Ascending aorta (tissue), 2 donors: ENCODE results near the gene AKT1S1. TPM values are rescaled to one million over a fixed set of nuclear protein-coding genes. Genes with fewer than 3 reads are reported as not detected.

Experiments used
- DNase-seq, 2 donors: peaks; one replicate each; pipeline ENCODE4 v3.0.0-alpha.2; 2019; ENCODE audit warnings: low spot score in 2 of 2
- H3K27ac ChIP-seq, 2 donors: fragments of 200-600 bp; sonication (generic); one replicate each; pipeline ENCODE4 v1.5.1; 2016 to 2017; ENCODE audit warnings: mild to moderate bottlenecking in 1 of 2
- H3K27me3 ChIP-seq: fragments of 200-600 bp; sonication (generic); one replicate; pipeline ENCODE4 v1.5.1; 2017
- H3K36me3 ChIP-seq, 2 donors: fragments of 200-600 bp; sonication (generic); one replicate each; pipeline ENCODE4 v1.5.1; 2016
- H3K4me1 ChIP-seq, 2 donors: fragments of 200-600 bp; sonication (generic); one replicate each; pipeline ENCODE4 v1.5.1; 2016 to 2017; ENCODE audit warnings: mild to moderate bottlenecking in 1 of 2
- H3K4me3 ChIP-seq, 2 donors: fragments of 200-600 bp; sonication (generic); one replicate each; pipeline ENCODE4 v1.5.1; 2016 to 2017; ENCODE audit warnings: mild to moderate bottlenecking in 1 of 2
- H3K9me3 ChIP-seq, 2 donors: fragments of 200-600 bp; sonication (generic); one replicate each; pipeline ENCODE4 v1.5.1; 2016
- CTCF ChIP-seq, 3 experiments: fragments of 200-600 bp in 2 of 3; fragments of 450-650 bp in 1 of 3; sonication (generic) in 2 of 3; IDR thresholded peaks; one replicate each; pipeline ENCODE4 v1.5.1; 2016 to 2019; ENCODE audit warnings: antibody characterized with exemption in 3 of 3, mild to moderate bottlenecking in 1 of 3, moderate library complexity in 1 of 3
- intact Hi-C: fragments of 100-400 bp; cut with DNase I; formaldehyde crosslinking; loops from one replicate; pipeline ENCODE4 v1.15.1; 2023
- total RNA-seq: library from RNA; depleted of rRNA; stranded (reverse); fragments of >200 nt; gene quantifications from one replicate; pipeline ENCODE4 v1.1.0, GENCODE V29; 2016

Gene AKT1S1
- total RNA-seq, 1 donor from 2014 or later: 12.8 TPM

- peak; percentile 74 to 95 for DNase-seq
- TF ChIP-seq CTCF (IDR thresholded peaks at IDR 0.05): no peak
- H3K4me1 ChIP-seq: peaks cover 19 to 32% of the 10 kb centered on the region in 2 donors
Measured at GRCh38 chr19:49866933-49867782, 10.0 kb downstream of the AKT1S1 start, which contains the start of gene PNKP. TSS of gene PNKP (minus strand) at chr19:49867576. CDS start at chr19:49867204, 372 bp downstream.

GRCh38 chr19:49864890-49865289 lies 12.3 kb downstream of the AKT1S1 start:
- peaks cover 19 to 23% of the 10 kb centered on the region in 2 donors for H3K4me1 ChIP-seq

More at GRCh38 chr19:49866933-49867782, 10.0 kb downstream of the AKT1S1 start, which contains the start of gene PNKP:
- H3K27me3 ChIP-seq: no peaks in the 10 kb centered on the region
- peak within 1 kb of the TSS; percentile 84 to 94 for H3K4me3 ChIP-seq
- peak within 1 kb of the TSS; percentile 93 to 97 for H3K27ac ChIP-seq
- H3K36me3 ChIP-seq: peaks cover 17 to 22% of the 10 kb centered on the region in 2 donors
- intact Hi-C loops: loop anchor here (1.0 to 5.0 kb wide), 4 partner anchors 9 to 275 kb away; partner anchors contain the start of genes PRMT1, PRR12 and PTOV1
- no peaks in the 10 kb centered on the region for H3K9me3 ChIP-seq

DNA sequence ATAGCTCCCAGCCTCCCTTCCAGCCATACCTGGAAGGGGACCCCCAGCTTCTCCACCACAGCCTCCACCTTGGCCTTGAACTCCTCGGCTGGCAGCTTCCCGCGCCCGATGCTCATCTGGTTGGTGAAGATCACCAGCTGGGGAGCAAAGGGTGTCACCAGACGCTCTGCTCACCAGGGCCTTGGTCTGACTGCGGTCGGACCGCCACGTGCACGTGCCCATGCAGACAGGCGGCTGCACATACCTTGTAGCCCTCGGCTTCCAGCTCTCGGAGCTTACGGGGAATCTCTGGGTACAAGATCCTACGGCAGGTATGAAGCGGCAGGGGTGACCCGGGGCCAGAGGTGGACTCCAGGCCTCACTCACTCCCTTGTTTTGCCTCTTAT lies 13.2 kb downstream of the AKT1S1 start:
- no peak for TF ChIP-seq CTCF (IDR thresholded peaks at IDR 0.05)
- no peak overlapping the region for H3K27ac ChIP-seq
- H3K4me1 ChIP-seq: peaks cover 19 to 22% of the 10 kb centered on the region in 2 donors
- H3K9me3 ChIP-seq: no peaks in the 10 kb centered on the region
- intact Hi-C loops: no loop called here
- H3K36me3 ChIP-seq: peaks cover 46 to 49% of the 10 kb centered on the region in 2 donors
- DNase-seq: no peak
- H3K27me3 ChIP-seq: no peaks in the 10 kb centered on the region
- no peak overlapping the region for H3K4me3 ChIP-seq

More at GRCh38 chr19:49864890-49865289, 12.3 kb downstream of the AKT1S1 start:
- Histone ChIP-seq H3K36me3 (peaks cover 38 to 39% of the 10 kb centered on the region in 2 donors), H3K27me3 (no peaks in the 10 kb centered on the region), H3K9me3 (no peaks in the 10 kb centered on the region), H3K4me3 (peak overlapping the region in 1 of 2 donors; percentile 94), H3K27ac (peak overlapping the region; percentile 6 to 58)
- TF ChIP-seq CTCF (IDR thresholded peaks at IDR 0.05): no peak
- intact Hi-C loops: loop anchor here (5.0 kb wide), 2 partner anchors 188 to 273 kb away; partner anchors contain the start of genes PRMT1 and PRR12
- no peak for DNase-seq

GRCh38 chr19:49863254-49863934 lies 13.8 kb downstream of the AKT1S1 start:
- Histone ChIP-seq H3K4me1 (peaks cover 18 to 19% of the 10 kb centered on the region in 2 donors), H3K36me3 (peaks cover 51 to 54% of the 10 kb centered on the region in 2 donors), H3K4me3 (no peak overlapping the region), H3K27me3 (no peaks in the 10 kb centered on the region), H3K9me3 (no peaks in the 10 kb centered on the region), H3K27ac (no peak overlapping the region)
- intact Hi-C loops: no loop called here
- TF ChIP-seq CTCF (IDR thresholded peaks at IDR 0.05): no peak
- DNase-seq: no peak

DNA sequence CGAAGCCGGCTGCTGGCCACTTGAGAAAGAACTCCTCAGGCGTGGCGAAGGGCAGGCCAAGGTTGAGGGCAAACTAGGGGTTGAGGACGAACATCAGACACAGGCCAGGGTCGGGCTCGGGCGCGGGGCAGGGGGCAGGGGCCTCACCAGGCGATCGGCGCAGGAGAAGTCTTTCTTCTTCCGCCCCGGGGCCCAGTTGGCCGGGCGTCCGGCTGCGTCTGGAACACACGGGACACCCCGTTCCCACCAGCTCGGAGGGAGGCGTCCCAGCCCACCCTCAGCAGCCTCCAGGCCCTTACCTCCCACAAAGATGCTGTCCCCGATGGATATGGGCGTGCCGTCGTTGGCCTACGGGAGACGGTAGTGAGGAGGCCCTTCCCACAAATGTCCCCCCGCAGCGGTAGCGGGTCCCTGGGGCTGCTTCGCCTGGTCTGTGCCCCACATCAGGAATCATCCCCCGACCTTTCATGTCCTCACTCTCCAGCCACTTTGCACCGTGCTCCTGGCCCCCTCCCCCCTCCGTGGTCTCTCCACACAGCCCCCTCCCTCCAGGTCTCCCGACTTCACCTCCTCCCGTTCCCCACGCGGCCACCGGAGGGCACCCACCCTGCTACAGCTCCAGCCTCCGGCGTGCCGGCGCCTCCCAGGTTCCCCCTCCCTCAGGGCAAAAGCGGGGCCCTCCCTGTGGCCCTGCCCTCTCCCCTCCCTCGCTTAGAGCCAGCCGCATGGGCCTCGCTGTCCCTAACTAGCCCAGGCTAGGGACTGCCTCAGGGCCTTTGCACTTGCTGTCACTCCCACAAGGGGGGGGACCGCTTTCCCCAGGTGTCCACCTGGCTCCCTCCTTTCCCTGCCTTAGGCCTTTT lies 14.5 kb downstream of the AKT1S1 start:
- DNase-seq: no peak
- Histone ChIP-seq H3K36me3 (peaks cover 59 to 62% of the 10 kb centered on the region in 2 donors), H3K27ac (no peak overlapping the region), H3K9me3 (no peaks in the 10 kb centered on the region), H3K4me1 (peaks cover 14 to 19% of the 10 kb centered on the region in 2 donors), H3K27me3 (no peaks in the 10 kb centered on the region), H3K4me3 (no peak overlapping the region)
- intact Hi-C loops: no loop called here
- no peak for TF ChIP-seq CTCF (IDR thresholded peaks at IDR 0.05)
